GM13977 (cell line): ENCODE data around the gene ARHGDIB.

Experiments used
- DNase-seq: peaks from one replicate; pipeline ENCODE4 v3.0.0; 2012; ENCODE audit warnings: low spot score
- in situ Hi-C: fragments of 300-500 bp; cut with MboI; formaldehyde crosslinking; loops from one replicate; pipeline ENCODE4 v1.12.0; 2022; ENCODE audit warnings: low sequenced_read_pairs, low pct_unique_long_range_greater_than_20kb, mixed read lengths, inconsistent platforms; ENCODE audit not compliant: unreplicated experiment
- TF ChIP-seq, protein P1 (sequence below): IDR thresholded peaks from 2 replicates; pipeline ENCODE4 v1.5.1; 2012; ENCODE audit warnings: mild to moderate bottlenecking, control low read depth; ENCODE audit not compliant: insufficient read depth; ENCODE audit errors: extremely low read depth, missing control alignments

Gene ARHGDIB

DNA sequence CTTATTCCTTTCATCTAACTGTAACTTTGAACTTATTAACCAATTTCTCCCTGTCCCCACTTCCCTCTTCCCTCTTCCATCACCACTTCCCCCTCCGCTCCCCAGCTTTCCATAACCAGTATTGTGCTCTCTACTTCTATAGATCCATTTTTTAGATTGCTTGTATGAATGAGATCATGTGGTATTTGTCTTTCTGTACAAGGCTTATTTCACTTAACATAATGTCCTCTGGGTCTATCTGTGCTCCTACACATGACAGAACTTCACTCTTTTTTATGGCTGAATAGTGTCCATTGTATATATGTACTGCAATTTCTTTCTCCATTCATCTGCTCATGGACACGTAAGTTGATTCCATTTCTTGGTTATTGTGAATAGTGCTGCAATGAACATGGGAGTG lies 37.5 kb downstream of the ARHGDIB start:
- in situ Hi-C loops = no loop called here
- TF ChIP-seq, protein P1, sequence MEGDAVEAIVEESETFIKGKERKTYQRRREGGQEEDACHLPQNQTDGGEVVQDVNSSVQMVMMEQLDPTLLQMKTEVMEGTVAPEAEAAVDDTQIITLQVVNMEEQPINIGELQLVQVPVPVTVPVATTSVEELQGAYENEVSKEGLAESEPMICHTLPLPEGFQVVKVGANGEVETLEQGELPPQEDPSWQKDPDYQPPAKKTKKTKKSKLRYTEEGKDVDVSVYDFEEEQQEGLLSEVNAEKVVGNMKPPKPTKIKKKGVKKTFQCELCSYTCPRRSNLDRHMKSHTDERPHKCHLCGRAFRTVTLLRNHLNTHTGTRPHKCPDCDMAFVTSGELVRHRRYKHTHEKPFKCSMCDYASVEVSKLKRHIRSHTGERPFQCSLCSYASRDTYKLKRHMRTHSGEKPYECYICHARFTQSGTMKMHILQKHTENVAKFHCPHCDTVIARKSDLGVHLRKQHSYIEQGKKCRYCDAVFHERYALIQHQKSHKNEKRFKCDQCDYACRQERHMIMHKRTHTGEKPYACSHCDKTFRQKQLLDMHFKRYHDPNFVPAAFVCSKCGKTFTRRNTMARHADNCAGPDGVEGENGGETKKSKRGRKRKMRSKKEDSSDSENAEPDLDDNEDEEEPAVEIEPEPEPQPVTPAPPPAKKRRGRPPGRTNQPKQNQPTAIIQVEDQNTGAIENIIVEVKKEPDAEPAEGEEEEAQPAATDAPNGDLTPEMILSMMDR = no peak
- no peak for DNase-seq

DNA sequence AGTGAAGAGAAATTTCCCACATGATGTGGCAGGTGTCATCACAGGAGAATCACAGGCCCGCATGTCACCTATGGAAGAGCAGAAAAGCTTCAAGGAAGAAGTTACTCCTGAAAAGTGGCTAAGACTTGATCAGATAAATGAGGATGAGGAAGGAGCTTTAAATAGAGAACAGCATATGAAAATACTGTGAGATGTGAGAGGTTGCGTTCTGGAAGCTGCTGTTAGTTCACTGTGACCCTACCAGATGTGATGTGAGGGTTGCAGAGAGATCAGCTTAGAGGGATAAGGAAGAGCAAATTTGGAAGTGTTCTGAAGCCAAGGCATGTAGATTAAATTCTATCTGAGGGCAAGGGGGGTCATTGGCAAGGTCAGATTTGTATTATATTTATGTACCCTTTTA lies 40.2 kb downstream of the ARHGDIB start:
- DNase-seq = no peak
- TF ChIP-seq, protein P1 = no peak
- in situ Hi-C loops = no loop called here

DNA sequence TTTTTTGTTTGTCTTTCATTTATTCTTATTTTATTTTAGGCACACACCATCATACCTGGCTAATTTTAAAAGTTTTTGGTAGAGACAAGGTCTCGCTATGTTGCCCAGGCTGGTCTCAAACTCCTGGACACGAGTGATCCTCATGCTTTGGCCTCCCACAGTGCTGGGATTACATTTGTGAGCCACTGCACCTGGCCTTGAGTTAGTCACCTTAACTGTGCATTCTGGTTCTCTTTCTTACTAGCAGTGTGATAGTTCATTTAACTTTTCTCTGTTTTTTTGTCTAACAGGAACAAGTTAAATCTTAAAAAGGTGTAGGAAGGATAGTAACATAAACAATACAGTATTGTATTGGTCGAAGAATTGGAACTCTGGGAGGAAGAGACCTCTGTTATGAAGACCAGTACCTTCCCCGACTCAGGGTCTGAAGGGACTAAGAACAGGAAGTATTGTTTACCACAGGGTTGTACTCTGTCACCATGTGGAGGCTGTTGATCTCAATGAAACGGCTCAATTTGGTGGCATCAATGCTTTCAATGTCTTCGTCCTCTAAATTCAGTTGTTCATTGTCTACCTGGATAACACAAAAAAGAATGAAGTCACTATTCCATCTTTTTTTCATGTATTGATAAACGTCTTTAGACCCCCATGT lies 40.8 kb downstream of the ARHGDIB start:
- DNase-seq = no peak
- TF ChIP-seq, protein P1 = no peak
- in situ Hi-C loops = no loop called here

DNA sequence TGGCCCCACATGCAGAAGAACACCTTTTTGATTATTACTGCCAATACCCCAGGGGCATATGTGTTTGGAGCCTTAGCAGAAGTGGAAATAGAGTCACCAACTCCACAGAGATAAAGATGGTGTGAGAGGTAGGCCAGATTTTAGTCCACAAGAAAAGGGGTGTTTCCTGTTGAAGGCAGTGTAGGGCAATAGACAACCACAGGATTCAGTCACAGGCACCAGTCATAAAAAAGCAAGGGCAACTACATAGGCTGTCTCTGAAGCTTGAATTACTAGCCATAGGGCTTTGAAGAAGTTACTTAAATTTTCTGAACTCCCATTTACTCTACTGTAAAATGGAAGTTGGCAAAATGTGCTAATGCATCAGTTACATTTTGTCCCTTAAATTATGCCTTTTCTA lies 41.9 kb downstream of the ARHGDIB start:
- TF ChIP-seq, protein P1 = no peak
- in situ Hi-C loops = no loop called here
- no peak for DNase-seq

DNA sequence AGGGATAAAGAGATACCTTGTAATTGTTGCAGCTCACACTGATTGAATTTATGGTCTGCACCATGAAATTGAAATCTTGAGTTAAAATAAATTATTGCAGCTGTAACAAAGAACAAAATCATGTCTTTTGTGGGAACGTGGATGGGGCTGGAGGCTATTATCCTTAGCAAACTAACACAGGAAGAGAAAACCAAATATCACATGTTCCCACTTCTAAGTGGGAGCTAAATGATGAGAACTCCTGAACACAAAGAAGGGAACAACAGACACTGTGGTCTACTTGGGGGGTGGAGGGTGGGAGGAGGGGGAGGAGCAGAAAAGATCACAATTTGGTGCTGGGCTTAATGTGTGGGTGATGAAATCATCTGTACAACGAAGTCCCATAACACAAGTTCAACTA lies 45.7 kb downstream of the ARHGDIB start:
- TF ChIP-seq, protein P1 = no peak
- in situ Hi-C loops = no loop called here
- no peak for DNase-seq

DNA sequence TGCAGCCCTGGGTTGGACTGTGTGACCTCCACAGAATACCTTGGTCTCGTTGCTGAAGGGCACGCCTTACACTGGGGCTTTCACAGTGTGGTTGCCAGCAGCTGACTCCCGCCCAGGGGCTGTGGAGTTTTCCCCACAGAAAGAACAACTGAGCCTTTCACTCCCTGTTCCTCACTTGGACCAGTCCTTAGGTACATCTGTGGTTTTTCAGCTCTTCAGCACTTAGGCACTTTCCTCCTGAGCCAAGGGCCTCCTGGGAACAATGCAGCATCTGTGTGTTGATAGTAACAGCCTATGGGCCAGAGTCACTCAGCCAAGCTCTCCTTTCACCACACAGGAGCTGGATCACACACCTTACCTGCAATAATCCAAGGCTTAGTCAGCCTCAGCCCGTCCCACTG lies 48.0 kb downstream of the ARHGDIB start:
- in situ Hi-C loops = no loop called here
- DNase-seq = no peak
- TF ChIP-seq, protein P1 = no peak
